A549 (cell line): Measurements from ENCODE around the gene CXXC1.

Source experiments
- BCL3 ChIP-seq: fragments of >200 bp; sonication (Bioruptor Twin); formaldehyde crosslinking; IDR thresholded peaks from 3 replicates; pipeline ENCODE4 v1.6.1; 2016
- CBX2 ChIP-seq: fragments of 200-600 bp; sonication (generic); IDR thresholded peaks from 2 replicates; pipeline ENCODE4 v1.6.1; 2016; ENCODE audit warnings: low read depth, mild to moderate bottlenecking, borderline replicate concordance
- CTCF ChIP-seq: fragments of >200 bp; sonication (Bioruptor Twin); formaldehyde crosslinking; IDR thresholded peaks from 3 replicates; pipeline ENCODE4 v1.5.1; 2016
- HOXB5 ChIP-seq: fragments of 250-450 bp; sonication (Bioruptor Pico); IDR thresholded peaks from 2 replicates; pipeline ENCODE4 v1.5.0; 2020; ENCODE audit warnings: mild to moderate bottlenecking, moderate library complexity
- POLR2A ChIP-seq: IDR thresholded peaks from 2 replicates; pipeline ENCODE4 v1.6.1; 2012; ENCODE audit warnings: mild to moderate bottlenecking, low read length
- RAD21 ChIP-seq, 2 experiments: fragments of >200 bp in 1 of 2; sonication (Bioruptor Twin) in 1 of 2; formaldehyde crosslinking in 1 of 2; IDR thresholded peaks in 1 of 2; conservative IDR thresholded peaks in 1 of 2; 2 replicates in 1 of 2; 3 replicates in 1 of 2; pipeline ENCODE4 v1.6.1; 2012 to 2018; ENCODE audit warnings: inconsistent platforms in 1 of 2
- RCOR1 ChIP-seq: fragments of 150-350 bp; IDR thresholded peaks from 2 replicates; pipeline ENCODE4 v1.6.1; 2014; ENCODE audit warnings: antibody characterized with exemption, low read length, low read depth
- TP53 ChIP-seq: fragments of 250-450 bp; sonication (Bioruptor Pico); IDR thresholded peaks from 2 replicates; pipeline ENCODE4 v1.5.0; 2021; ENCODE audit warnings: mild to moderate bottlenecking, moderate library complexity
- TF ChIP-seq, protein P1 (sequence below): IDR thresholded peaks from 2 replicates; pipeline ENCODE4 v1.6.1; 2012
- TF ChIP-seq, protein P2 (sequence below): fragments of 150-350 bp; IDR thresholded peaks from 2 replicates; pipeline ENCODE4 v1.6.1; 2014; ENCODE audit warnings: low read depth, mild to moderate bottlenecking, low read length

GRCh38 chr18:50306944-50307343 lies 19.5 kb upstream of the CXXC1 start:
- TF ChIP-seq CTCF (no peak), HOXB5 (CRISPR knock-in tag) (no peak), CBX2 (no peak), TP53 (no peak), RCOR1 (no peak), RAD21 (conservative IDR thresholded peaks at IDR 0.05 in 1 of 2, IDR thresholded peaks at IDR 0.05 in 1 of 2) (no peak), BCL3 (no peak), POLR2A (no peak)
- TF ChIP-seq, protein P1, sequence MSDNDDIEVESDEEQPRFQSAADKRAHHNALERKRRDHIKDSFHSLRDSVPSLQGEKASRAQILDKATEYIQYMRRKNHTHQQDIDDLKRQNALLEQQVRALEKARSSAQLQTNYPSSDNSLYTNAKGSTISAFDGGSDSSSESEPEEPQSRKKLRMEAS: no peak
- TF ChIP-seq, protein P2, sequence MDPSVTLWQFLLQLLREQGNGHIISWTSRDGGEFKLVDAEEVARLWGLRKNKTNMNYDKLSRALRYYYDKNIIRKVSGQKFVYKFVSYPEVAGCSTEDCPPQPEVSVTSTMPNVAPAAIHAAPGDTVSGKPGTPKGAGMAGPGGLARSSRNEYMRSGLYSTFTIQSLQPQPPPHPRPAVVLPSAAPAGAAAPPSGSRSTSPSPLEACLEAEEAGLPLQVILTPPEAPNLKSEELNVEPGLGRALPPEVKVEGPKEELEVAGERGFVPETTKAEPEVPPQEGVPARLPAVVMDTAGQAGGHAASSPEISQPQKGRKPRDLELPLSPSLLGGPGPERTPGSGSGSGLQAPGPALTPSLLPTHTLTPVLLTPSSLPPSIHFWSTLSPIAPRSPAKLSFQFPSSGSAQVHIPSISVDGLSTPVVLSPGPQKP: no peak
